Measurements from ENCODE around the gene GBX1.

The GBX1 gene

GRCh38 chr7:151173386-151174245, 6.1 kb upstream of the GBX1 start:
- no peak for DNase-seq (ENCODE audit: low spot score)

GRCh38 chr7:151172273-151173141, 5.0 kb upstream of the GBX1 start:
- DNase-seq (ENCODE audit: low spot score), result peak; percentile 81

GRCh38 chr7:151168787-151169162, 1.3 kb upstream of the GBX1 start:
- no peak for DNase-seq (ENCODE audit: low spot score)

GRCh38 chr7:151168003-151168786, 701 bp upstream of the GBX1 start:
- no peak for DNase-seq (ENCODE audit: low spot score)

GRCh38 chr7:151166629-151167196, 781 bp downstream of the GBX1 start:
- no peak for DNase-seq (ENCODE audit: low spot score)

- DNase-seq (ENCODE audit: low spot score), result no peak
Measured at GRCh38 chr7:151161757-151162156, 5.7 kb downstream of the GBX1 start.

GRCh38 chr7:151157645-151158329, 9.7 kb downstream of the GBX1 start:
- DNase-seq (ENCODE audit: low spot score), result peak; percentile 28

- no peak for DNase-seq (ENCODE audit: low spot score)
Measured at GRCh38 chr7:151152643-151153513, 14.6 kb downstream of the GBX1 start.

- no peak for DNase-seq (ENCODE audit: low spot score)
Measured at GRCh38 chr7:151150388-151150787, 17.1 kb downstream of the GBX1 start.

- no peak for DNase-seq (ENCODE audit: low spot score)
Measured at GRCh38 chr7:151148319-151149259, 18.9 kb downstream of the GBX1 start.

- DNase-seq (ENCODE audit: low spot score), result no peak
Measured at GRCh38 chr7:151146761-151147160, 20.7 kb downstream of the GBX1 start.

- no peak for DNase-seq (ENCODE audit: low spot score)
Measured at GRCh38 chr7:151144387-151144786, 23.1 kb downstream of the GBX1 start.

GRCh38 chr7:151143261-151144015, 24.1 kb downstream of the GBX1 start:
- no peak for DNase-seq (ENCODE audit: low spot score)

GRCh38 chr7:151142686-151143040, 24.8 kb downstream of the GBX1 start:
- DNase-seq (ENCODE audit: low spot score), result no peak

GRCh38 chr7:151141855-151142685, 25.4 kb downstream of the GBX1 start:
- no peak for DNase-seq (ENCODE audit: low spot score)

- DNase-seq (ENCODE audit: low spot score), result no peak
Measured at GRCh38 chr7:151141311-151141854, 26.1 kb downstream of the GBX1 start.

- no peak for DNase-seq (ENCODE audit: low spot score)
Measured at GRCh38 chr7:151140826-151141225, 26.7 kb downstream of the GBX1 start.

Measured in RKO (cell line).